ENCODE results near the gene GRID2IP. TPM values are rescaled to one million over a fixed set of nuclear protein-coding genes. Genes with fewer than 3 reads are reported as not detected.

The GRID2IP gene
- total and polyA plus RNA-seq, 2 of the 13 experiments (the other 11 are each of a cell fraction or from before 2014, with no cell fraction given) = 0.03 TPM; not detected in 1

DNA sequence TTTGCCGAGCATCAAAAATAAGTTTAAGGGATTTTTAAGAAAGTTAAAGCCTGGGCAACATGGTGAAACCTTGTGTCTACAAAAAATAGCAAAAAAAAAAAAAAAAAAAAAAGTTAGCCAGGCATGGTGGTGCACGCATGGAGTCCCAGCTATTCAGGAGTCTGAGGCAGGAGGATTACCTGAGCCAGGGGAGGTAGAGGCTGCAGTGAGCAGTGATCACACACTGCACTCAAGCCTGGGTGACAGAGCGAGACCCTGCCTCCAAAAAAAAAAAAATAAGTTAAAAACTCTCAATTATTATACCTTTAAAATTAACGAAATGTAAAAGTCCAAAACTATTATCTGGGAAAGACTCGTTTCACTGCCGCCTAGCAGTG lies 68.5 kb downstream of the GRID2IP start (continued):
- TF ChIP-seq ZMYM3 (CRISPR knock-in tag; IDR thresholded peaks at IDR 0.05) (peak; percentile 6; the same call in 1 of the 2 replicates), HMGA1 (CRISPR knock-in tag; conservative IDR thresholded peaks at IDR 0.05) (no peak), CENPT (CRISPR knock-in tag; IDR thresholded peaks at IDR 0.05; ENCODE audit: low read depth) (no peak), GLI4 (CRISPR knock-in tag; IDR thresholded peaks at IDR 0.05; ENCODE audit: borderline replicate concordance) (no peak), ZMAT3 (CRISPR knock-in tag; conservative IDR thresholded peaks at IDR 0.05) (no peak), SRY (CRISPR knock-in tag; IDR thresholded peaks at IDR 0.05) (no peak), NONO (IDR thresholded peaks at IDR 0.05) (no peak), NONO (CRISPR knock-in tag; conservative IDR thresholded peaks at IDR 0.05) (no peak), ISL2 (CRISPR knock-in tag; IDR thresholded peaks at IDR 0.05) (0 out of 2 replicates have a peak, but pooled peaks have one; percentile 7)
- TF ChIP-seq, protein P1, sequence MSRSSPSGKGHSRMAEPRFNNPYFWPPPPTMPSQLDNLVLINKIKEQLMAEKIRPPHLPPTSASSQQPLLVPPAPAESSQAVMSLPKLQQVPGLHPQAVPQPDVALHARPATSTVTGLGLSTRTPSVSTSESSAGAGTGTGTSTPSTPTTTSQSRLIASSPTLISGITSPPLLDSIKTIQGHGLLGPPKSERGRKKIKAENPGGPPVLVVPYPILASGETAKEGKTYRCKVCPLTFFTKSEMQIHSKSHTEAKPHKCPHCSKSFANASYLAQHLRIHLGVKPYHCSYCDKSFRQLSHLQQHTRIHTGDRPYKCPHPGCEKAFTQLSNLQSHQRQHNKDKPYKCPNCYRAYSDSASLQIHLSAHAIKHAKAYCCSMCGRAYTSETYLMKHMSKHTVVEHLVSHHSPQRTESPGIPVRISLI (CRISPR knock-in tag; IDR thresholded peaks at IDR 0.05; ENCODE audit: borderline replicate concordance) = no peak
- TF ChIP-seq, protein P2, sequence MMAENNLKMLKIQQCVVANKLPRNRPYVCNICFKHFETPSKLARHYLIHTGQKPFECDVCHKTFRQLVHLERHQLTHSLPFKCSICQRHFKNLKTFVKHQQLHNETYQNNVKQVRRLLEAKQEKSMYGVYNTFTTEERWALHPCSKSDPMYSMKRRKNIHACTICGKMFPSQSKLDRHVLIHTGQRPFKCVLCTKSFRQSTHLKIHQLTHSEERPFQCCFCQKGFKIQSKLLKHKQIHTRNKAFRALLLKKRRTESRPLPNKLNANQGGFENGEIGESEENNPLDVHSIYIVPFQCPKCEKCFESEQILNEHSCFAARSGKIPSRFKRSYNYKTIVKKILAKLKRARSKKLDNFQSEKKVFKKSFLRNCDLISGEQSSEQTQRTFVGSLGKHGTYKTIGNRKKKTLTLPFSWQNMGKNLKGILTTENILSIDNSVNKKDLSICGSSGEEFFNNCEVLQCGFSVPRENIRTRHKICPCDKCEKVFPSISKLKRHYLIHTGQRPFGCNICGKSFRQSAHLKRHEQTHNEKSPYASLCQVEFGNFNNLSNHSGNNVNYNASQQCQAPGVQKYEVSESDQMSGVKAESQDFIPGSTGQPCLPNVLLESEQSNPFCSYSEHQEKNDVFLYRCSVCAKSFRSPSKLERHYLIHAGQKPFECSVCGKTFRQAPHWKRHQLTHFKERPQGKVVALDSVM (CRISPR knock-in tag; IDR thresholded peaks at IDR 0.05) = peak; percentile 96
- TF ChIP-seq, protein P3, sequence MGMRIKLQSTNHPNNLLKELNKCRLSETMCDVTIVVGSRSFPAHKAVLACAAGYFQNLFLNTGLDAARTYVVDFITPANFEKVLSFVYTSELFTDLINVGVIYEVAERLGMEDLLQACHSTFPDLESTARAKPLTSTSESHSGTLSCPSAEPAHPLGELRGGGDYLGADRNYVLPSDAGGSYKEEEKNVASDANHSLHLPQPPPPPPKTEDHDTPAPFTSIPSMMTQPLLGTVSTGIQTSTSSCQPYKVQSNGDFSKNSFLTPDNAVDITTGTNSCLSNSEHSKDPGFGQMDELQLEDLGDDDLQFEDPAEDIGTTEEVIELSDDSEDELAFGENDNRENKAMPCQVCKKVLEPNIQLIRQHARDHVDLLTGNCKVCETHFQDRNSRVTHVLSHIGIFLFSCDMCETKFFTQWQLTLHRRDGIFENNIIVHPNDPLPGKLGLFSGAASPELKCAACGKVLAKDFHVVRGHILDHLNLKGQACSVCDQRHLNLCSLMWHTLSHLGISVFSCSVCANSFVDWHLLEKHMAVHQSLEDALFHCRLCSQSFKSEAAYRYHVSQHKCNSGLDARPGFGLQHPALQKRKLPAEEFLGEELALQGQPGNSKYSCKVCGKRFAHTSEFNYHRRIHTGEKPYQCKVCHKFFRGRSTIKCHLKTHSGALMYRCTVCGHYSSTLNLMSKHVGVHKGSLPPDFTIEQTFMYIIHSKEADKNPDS (CRISPR knock-in tag; IDR thresholded peaks at IDR 0.05) = no peak
